HG03097 (cell line): Measurements from ENCODE around the gene PNPLA1.
"Not testable (repeated sequence)": the region's sequence is repeated elsewhere in the genome, so short reads cannot be mapped to it uniquely, and the experiment has no call there.

ENCODE experiments used
- ATAC-seq: cut with Tn5 transposase; IDR thresholded peaks from one replicate; pipeline ENCODE4 v1.9.1; 2021; ENCODE audit not compliant: unreplicated experiment, low FRiP score

The PNPLA1 gene

DNA sequence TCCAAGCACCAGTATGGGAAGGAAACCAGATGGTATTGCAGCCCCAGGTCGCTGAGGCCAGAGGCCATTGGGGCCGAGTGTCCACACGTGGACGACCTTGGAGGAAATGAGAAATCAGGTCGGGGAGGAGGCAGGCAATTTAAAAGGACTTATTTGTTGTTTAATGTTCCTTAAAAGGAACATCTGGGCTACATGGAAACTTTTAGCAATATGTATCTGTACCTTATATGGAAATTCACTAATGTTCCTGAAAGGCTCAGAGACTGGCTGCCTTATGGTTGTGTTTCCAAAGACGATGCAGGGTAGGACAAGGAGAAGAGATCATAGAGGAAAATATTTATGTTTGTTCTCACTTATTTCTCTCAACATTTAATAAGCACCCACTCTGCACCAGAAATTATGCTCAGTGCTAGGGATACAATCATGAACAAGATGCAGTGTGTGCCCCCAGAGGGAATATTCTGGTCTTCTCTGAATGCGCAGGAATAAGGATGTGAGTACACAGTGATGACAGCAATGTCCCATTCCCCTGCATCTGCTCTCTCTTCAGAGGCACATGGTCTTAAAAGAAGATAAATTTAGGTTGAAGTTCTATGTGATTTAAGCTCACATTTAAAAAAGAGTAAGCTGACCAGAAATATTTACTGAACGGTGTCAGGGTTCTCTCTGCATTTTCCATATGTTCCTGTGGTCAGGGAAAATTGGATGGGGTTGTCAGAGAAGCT is 63.5 kb downstream of the PNPLA1 start:
- no peak for ATAC-seq

DNA sequence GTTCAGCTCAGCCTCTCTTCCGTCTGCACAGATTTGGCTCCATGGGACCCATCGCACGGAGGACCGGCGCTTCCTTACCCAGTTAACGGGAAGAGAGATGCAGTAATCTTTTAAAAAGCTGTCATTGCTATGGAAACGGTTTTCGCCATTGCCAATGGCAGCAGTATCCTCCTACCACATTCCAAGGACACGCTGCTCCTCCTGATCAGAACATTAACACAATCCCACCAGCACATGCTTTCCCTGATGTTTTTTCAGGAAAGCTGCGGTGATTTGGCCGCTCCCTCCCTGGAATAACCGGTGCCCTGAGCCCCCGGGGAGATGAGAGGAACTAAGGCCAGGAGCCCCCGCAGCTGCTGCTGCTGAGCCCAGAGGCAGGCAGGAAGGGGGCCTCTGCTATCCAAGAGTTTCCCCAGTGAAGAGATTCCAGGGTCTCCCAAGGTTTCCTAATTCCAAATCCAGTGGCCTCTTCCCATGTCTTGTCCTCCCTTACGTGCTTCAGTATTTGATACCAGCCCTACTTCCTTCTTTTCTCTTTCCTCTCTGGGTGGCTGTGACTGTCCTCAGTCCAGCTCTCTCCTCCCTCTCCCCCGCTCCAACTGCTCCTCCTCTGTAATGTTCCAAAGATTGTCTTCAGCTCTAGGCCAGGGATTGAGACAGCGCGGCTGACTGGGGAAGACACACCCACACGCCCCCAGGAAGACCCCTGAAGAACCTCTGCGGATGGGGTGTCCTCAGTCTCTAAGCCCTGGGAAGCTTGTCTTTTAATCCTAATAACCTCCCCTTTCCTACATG is 64.3 kb downstream of the PNPLA1 start:
- no peak for ATAC-seq

DNA sequence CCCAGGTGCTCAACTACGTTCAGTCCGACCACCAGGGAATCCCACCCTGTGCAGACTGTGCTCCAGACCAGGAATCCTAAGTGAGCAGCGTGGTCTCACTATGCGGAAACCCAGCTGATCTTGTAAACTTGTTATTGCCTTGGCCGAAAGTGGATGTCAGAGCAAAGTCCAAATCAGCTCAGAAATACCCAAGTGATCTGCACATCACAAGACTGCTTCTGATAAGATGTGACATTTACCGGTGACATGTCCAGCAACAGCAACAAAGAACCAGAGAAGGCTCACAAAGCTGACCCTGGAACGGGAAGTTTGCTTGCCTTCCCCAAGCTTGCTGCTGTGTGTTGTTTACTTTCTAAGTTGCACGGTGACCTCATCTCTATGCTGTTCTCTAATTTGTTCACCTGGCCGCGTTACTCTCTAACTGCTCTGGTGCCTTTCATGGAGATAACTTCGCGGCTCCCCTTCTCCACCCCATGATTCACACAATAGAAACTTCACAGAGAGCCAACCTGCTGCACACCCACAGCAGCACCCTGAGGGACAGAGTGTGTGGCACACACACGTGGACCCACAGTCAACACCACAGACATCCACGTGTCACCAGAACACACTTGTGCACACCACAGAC is 65.1 kb downstream of the PNPLA1 start:
- ATAC-seq, result no peak

DNA sequence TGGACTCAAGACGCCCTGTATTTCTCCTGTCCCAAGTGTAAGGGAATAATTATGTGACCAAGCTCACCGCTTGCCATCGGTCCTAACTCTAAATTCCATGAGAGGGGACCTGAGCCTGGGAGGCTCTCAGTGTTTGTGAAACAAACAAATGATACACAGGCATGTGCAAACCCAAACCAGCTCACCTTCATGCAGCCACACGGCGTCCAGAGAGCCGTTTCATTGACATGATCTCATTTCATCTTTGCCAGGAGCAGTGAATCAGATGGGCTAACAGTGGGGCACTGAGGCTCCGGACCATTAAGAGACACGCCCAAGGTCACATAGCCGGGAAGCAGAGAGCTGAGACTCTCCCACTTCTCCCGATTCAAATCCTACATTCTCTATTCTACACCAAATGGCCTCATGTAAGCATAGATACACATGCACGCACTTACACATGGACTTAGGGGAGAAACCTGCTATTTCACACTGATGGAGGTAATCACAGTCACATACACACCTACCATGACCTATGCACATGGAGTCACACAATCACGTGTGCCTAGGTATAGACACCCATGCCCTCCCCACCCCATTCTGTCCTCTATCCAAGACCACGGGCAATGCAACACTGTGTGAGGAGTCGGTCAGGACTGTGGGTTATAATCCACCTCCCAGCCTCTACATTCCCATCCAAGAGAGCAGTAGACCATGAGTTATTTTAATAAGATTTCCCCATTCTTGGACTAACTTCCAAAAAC is 65.8 kb downstream of the PNPLA1 start:
- no peak for ATAC-seq

DNA sequence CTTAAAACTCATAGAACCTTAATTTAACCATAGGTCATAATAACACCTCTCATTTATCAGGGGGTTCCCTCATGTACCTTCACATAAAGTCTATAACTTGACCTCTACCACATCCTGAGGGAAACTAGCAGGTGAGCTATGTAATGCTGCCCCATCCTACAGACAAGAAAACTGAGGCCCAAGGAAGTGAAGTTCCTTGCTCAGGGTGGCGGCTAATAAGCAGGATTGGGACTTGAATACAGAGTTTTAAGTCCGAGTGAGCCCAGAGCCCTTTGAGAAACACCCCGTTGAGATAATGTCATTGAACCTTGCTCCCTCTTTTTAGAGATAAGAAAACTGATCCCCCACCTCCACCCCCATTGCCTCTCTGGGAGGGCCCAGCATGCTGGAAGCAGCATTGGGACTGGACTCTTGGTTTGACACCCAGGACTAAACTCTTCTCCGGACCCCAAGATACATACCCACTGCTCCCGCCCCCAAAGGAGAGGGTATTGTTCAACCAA is 66.4 kb downstream of the PNPLA1 start:
- ATAC-seq, result no peak

DNA sequence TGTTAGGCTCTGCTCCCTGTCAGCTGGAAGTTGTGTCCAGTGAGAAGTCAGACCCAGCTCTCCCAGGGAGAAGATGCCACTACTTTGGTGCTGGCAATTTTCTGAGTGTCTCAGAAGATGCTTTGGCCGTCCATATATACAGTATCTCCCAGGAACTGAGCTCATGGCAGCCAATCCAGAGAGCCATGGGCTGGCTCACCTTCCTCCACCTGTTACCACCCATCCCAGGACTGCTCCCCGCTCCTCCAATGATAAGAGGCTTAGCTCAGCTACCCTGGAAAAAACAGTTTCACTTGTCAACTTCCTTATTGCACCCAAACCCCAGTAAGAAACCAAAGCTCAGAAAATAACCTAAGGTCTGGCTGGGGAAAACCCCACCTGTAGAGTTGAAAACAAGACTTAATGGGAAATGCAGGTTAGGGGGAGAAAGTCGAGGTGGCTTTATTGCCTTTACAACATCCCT is 67.0 kb downstream of the PNPLA1 start, which contains the start of gene BNIP5:
Gene BNIP5, minus strand, starts transcription at position 110 of the 463 bp plus-strand sequence. CDS start 6,198 bp downstream, outside the sequence.
- ATAC-seq, result no peak

DNA sequence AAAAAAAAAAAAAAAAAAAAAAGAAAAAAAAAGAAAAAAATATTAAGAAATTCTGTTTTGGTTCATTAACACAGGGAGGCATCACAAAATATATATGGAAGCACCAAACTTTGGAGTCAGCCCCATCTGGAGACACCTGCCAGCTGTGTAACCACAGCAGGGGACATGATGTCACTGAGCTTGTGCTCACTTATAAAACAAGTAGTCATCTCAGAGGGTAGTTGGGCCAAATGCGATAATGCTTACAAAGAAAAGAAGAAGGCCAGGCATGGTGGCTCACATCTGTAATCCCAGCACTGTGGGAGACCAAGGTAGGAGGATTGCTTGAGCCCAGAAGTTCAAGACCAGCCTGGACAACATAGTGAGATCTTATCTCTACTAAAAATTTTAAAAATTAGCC is 68.0 kb downstream of the PNPLA1 start:
- no peak for ATAC-seq

DNA sequence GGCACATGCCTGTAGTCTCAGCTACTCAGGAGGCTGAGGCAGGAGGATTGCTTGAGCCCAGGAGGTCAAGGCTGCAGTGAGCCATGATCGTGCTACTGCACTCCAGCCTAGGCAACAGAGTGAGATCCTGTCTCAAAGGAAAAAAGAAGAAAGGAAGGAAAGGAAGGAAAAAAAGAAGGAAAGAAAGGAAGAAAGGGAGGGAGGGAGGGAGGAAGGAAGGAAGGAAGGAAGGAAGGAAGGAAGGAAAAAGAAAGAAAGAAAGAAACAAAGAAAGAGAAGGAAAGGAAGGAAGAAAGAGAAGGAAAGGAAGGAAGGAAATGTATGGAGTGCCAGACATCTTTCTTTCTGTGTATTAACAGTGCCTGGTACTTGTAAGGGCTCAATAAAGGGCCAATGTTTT is 68.4 kb downstream of the PNPLA1 start:
- ATAC-seq, result not testable (repeated sequence)

DNA sequence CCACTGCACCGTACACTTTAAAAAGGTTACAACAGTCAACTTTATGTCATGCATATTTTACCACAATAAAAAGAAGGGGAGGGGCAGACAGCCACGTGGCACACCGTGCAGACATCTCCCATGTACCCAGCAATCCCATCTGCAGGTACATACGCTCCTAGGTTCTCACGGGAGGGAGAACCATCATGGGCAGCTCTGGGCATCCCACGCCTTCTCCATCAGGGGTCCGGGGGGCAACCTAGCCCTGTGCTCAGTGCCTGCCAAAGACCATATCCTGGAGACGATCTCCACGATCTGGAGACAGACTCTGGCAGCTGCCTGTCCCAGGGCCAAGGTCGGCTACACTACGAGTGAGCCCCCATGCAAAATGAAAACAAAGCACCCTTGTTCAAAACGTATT is 69.3 kb downstream of the PNPLA1 start:
- ATAC-seq, result no peak

DNA sequence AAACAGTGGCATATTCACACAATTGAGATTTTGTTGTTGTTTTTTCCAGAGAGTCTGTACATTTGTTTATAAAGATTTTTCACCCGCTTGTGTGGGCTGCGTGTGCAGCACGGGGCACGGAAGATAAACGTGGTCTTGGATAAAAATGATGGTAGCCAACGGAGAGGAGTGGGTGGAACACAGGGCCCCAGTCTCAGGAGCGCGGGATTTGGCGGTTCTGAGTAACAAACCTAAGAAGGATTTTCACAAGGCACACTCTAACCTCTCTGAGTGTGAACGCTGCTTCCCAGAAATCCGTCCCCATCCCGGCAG is 70.4 kb downstream of the PNPLA1 start:
- ATAC-seq, result no peak

DNA sequence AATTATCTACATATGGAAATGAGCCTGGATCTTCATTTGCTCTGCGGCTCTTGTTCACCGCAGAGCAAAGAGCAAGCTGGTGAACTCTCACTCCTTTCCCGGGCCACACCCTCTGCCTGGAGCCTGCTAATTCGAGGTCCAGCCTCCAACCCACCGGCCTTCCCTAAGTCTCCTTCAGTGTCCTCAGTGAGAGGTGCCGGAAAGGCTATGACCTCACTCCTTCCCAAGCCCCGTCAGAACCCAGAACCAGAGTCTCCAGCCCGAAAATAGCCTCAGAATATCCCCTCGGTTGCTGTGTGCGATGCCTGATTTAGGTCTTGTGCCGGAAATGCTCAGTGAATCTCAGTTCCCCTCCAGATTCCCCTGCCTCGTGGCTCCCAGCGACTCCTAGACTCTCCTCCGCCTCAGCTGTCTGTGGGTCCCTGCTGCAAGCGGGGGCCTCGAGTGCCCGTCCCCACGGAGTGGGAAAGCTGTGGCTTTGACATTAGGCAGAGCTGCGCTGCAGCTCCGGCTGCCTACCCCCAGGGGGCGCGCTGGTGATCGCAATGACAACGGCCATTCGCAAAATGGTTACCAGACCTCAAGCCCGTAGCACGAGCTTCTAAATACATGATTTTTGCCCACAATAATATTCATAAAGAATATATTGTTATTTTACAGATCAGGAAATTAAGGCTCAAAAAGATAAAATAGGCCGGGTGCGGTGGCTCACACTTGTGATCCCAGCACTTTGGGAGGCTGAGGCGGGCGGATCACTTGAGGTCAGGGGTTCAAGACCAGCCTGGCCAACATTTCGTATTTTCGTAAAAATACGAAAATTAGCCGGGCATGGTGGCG is 71.0 kb downstream of the PNPLA1 start:
- no peak for ATAC-seq

DNA sequence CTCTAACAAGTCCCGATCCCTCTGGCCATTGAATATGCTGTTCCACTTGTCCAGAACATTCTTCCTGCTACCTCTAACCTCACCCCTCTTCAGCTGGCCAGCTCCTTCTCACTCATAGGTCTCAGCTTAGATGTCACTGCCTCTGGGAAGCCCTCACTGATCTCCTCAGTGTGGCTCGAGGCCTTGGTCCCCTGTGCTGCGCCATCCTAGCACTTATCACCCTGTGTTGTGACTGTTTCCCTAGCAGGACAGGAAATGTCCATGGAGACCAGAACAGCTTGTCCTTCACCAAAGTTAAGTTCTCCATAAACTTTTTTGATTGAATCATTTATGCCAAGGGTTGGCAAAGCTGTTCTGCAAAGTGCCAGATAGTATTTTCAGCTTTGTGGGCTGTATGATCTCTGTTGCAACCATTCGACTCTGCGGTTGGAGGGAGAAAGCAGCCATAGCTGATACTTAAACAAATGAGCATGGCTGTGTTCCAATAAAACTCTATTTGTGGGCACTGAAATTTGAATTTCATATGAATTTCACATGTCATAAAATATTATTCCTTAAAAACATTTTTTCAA is 73.3 kb downstream of the PNPLA1 start:
- ATAC-seq, result no peak

DNA sequence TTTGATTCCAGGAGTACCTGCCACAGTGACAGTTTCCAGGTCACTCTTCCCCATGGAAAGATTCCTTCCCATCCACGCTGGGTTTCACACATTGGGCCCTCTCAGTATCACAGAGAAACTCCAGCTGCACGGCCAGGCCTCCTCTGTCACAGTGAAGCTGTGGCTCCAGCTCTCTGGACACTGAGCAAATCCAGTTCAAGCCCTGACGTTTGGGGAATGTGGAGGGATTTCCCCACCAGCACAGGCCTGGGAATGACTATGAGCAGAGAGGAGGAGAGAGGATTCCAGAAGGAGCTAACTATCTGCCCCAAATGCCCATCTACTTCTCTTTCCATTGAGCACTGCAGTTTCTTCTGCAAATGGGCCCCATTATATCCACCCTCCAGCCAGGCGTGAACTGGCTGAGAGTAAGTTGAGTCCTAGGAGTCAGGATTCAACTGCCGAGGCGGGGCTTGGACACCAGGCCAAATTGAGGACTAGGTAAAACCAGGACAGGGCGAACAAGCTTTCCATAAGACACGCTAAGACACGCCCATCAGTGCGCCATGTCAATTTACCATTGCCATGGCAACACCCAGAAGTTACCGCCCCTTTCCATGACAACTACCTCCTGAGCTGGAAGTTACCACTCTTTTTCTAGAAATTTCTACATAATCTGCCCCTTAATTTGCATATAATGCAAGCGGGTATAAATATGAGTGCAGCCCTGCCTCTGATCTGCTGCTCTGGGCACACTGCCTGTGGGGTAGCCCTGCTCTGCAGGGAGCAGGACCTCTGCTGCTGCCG is 76.0 kb downstream of the PNPLA1 start:
- ATAC-seq, result no peak

DNA sequence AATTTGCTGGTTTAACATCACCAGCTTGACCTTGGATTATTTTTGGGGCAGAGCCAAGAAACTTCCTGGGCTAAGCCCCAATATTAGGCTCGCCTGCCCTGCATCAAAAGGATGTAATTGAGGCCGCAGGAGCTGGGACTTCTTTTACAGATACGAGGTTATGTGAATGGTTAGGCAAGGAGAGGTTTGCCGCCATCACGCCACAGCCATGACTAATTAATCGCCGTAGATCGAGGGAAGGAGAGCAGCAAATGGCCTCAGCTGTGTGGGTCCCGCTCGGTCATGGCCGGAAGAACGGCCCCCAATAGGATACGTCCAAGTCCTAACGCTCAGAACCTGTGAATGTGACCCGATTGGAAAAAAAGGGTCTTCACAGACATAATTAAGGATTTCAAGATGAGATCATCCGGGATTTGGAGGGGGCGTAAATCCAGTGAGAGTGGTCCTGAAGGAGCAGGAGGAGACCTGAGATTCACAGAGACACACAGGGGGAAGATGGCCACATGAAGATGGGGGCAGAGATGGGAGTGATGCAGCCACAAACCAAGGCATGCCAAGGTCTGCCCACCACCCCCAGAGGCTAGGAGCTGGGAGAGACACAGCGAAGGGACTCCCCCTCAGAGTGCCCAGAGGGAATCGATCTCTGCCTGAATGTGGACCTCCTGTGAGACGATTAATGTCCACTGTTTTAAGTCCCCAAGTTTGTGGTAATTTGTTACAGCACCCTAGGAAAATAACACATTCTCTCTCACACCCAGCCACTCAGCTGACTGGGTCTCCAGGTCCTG is 76.8 kb downstream of the PNPLA1 start:
- ATAC-seq, result no peak

DNA sequence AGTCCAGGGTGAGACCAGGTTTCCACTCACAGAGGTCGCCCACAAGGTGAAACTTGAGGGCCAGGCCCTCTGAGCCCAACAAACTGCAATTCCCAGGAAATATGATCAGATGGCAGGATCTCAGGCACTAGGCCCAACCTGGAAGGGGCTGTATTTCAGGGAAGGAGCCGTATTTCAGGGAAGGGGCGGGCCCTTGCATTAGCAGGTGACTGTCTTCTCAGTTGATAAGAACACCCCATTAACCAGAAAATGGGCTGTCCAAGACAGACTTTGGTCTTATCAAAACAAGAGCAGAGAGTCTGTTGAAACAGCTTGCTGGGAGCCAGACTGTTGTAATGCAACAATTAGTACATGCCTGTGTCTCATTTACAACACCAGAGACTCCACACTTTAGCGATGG is 77.8 kb downstream of the PNPLA1 start:
- no peak for ATAC-seq

DNA sequence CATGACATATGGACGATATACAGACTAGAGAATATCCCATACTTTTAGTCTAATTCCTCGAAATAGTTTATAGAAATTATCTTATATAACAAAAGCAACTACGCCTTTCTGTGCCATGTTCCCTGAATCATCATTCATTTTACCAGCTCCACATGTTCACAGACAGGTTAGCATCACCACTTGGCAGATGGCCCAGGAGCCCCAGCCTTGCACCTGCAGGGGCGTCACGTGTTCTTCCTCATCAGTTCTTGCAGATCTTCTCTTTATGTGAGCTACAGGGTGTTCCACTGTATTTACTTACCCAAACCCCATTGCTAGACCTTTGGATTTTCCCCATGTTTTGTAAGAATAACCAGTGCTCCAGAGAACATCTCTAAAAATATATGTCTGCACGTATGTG is 79.4 kb downstream of the PNPLA1 start:
- ATAC-seq, result no peak

DNA sequence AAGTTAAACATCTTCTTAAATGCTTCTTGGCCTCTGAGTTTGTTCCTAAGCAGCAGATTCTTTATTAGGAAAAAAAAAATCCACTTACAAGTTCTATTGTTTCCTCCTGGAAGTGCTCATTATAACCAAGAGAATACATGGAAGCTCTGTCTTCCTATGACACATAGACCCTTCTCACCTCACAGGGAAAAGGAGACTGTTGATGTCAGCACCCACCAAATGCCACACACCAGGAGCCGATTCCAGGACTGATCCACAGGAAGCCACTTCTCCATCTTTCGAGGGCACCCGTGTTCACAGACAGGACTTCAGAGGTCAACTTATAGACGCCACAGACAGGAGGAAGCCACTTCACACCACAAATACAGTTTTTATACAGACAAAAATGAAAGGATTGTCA is 80.2 kb downstream of the PNPLA1 start:
- no peak for ATAC-seq
